Progenitor cell of endocrine pancreas (in vitro differentiated cells): ENCODE measurements around the gene USP43. TPM values are rescaled to one million over a fixed set of nuclear protein-coding genes. Genes with fewer than 3 reads are reported as not detected.
A peak's percentile ranks its signal among the peaks of the same experiment; 100 is the strongest.

Experiments used
- DNase-seq: peaks from one replicate; pipeline ENCODE4 v3.0.0; 2021; ENCODE audit warnings: low spot score; ENCODE audit not compliant: unreplicated experiment
- H3K27ac Mint-ChIP-seq: 2 replicates; pipeline ENCODE4 v1.8.0; 2021; ENCODE audit warnings: mild to moderate bottlenecking, moderate library complexity, mixed read lengths
- H3K27me3 Mint-ChIP-seq: 2 replicates; pipeline ENCODE4 v1.8.0; 2021; ENCODE audit warnings: mixed read lengths
- H3K36me3 Mint-ChIP-seq: 2 replicates; pipeline ENCODE4 v1.8.0; 2022; ENCODE audit warnings: mixed read lengths; ENCODE audit not compliant: insufficient read depth
- H3K4me1 Mint-ChIP-seq: 2 replicates; pipeline ENCODE4 v1.8.0; 2021; ENCODE audit warnings: low read depth, mixed read lengths
- H3K4me3 Mint-ChIP-seq: 2 replicates; pipeline ENCODE4 v1.8.0; 2021; ENCODE audit warnings: low read depth, mild to moderate bottlenecking, moderate library complexity, mixed read lengths
- H3K9me3 Mint-ChIP-seq: 2 replicates; pipeline ENCODE4 v1.8.0; 2021; ENCODE audit warnings: low read depth, mixed read lengths
- total RNA-seq: library from RNA; stranded (reverse); gene quantifications from 2 replicates; pipeline ENCODE4 v1.2.1, GENCODE V29; 2021
- TF ChIP-seq, protein P1 (sequence below): fragments of 200-600 bp; sonication (generic); IDR thresholded peaks from one replicate; pipeline ENCODE4 v1.5.0; 2021; ENCODE audit warnings: antibody characterized with exemption, mild to moderate bottlenecking; ENCODE audit not compliant: unreplicated experiment

USP43 gene
- total RNA-seq, 1 donor from 2014 or later: 9.7 TPM

DNA sequence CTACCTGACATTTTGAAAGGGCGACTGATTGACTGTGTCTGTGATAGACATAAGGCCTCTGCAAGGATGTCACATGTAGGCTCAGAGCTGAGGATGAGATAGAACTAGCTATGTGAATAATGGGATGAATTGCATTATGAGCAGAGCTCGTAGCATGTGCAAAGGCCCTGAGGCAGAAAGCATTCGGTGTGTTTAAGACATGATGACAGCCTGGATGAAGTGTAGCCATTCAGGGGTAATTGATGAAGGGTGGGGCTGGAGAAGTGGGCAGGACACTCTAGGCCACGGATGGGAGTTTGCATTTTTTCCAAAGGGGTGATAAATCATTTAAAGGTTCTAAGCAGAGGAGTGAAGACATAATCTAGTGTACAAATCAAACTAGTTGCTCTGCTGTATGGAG is 62.6 kb downstream of the USP43 start:
- no peaks in the 10 kb centered on the region for H3K9me3 Mint-ChIP-seq
- no peak overlapping the region for H3K4me3 Mint-ChIP-seq
- no peaks in the 10 kb centered on the region for H3K27me3 Mint-ChIP-seq
- TF ChIP-seq, protein P1, sequence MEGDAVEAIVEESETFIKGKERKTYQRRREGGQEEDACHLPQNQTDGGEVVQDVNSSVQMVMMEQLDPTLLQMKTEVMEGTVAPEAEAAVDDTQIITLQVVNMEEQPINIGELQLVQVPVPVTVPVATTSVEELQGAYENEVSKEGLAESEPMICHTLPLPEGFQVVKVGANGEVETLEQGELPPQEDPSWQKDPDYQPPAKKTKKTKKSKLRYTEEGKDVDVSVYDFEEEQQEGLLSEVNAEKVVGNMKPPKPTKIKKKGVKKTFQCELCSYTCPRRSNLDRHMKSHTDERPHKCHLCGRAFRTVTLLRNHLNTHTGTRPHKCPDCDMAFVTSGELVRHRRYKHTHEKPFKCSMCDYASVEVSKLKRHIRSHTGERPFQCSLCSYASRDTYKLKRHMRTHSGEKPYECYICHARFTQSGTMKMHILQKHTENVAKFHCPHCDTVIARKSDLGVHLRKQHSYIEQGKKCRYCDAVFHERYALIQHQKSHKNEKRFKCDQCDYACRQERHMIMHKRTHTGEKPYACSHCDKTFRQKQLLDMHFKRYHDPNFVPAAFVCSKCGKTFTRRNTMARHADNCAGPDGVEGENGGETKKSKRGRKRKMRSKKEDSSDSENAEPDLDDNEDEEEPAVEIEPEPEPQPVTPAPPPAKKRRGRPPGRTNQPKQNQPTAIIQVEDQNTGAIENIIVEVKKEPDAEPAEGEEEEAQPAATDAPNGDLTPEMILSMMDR: no peak
- peaks cover 30% of the 10 kb centered on the region for H3K36me3 Mint-ChIP-seq
- no peak for DNase-seq
- no peak overlapping the region for H3K27ac Mint-ChIP-seq
- H3K4me1 Mint-ChIP-seq: no peaks in the 10 kb centered on the region

- H3K9me3 Mint-ChIP-seq: peaks cover 4% of the 10 kb centered on the region
- no peak overlapping the region for H3K4me3 Mint-ChIP-seq
- peaks cover 35% of the 10 kb centered on the region for H3K36me3 Mint-ChIP-seq
Observed at GRCh38 chr17:9714801-9715200, 69.5 kb downstream of the USP43 start.

GRCh38 chr17:9715503-9716016 is 70.2 kb downstream of the USP43 start:
- Mint-ChIP-seq H3K36me3 (peaks cover 30% of the 10 kb centered on the region), H3K9me3 (peaks cover 4% of the 10 kb centered on the region), H3K27me3 (no peaks in the 10 kb centered on the region), H3K27ac (no peak overlapping the region), H3K4me3 (no peak overlapping the region), H3K4me1 (no peaks in the 10 kb centered on the region)
- TF ChIP-seq, protein P1: no peak
- no peak for DNase-seq

More at GRCh38 chr17:9714801-9715200, 69.5 kb downstream of the USP43 start:
- Mint-ChIP-seq H3K27ac (no peak overlapping the region), H3K27me3 (no peaks in the 10 kb centered on the region), H3K4me1 (no peaks in the 10 kb centered on the region)
- DNase-seq: no peak
- TF ChIP-seq, protein P1: no peak

- DNase-seq: no peak
- Mint-ChIP-seq H3K9me3 (no peaks in the 10 kb centered on the region), H3K27me3 (no peaks in the 10 kb centered on the region), H3K36me3 (peaks cover 2% of the 10 kb centered on the region), H3K27ac (peak overlapping the region; percentile 6), H3K4me3 (no peak overlapping the region), H3K4me1 (no peaks in the 10 kb centered on the region)
- TF ChIP-seq, protein P1: no peak
Observed at GRCh38 chr17:9725575-9725974, 80.3 kb downstream of the USP43 start.

DNA sequence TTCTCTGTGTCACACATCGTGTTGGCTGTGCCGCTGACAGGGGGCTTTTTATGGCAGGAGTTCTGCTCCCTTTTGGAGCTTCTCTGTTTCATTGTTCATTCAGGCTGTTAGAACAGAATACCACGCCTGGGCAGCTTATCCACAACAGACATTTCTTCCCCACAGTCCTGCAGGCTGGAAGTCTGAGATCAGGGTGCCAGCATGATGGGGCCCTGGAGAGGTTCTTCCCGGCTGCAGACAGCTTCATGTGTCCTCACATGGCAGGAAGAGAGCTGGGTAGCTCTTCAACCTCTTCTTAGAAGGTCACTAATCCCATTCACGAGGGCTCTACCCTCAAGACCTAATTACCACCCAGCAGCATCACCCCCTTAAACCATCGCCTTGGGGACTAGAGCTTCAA is 81.0 kb downstream of the USP43 start:
- no peak overlapping the region for H3K27ac Mint-ChIP-seq
- no peak for DNase-seq
- TF ChIP-seq, protein P1: no peak
- peaks cover 3% of the 10 kb centered on the region for H3K9me3 Mint-ChIP-seq
- H3K4me1 Mint-ChIP-seq: no peaks in the 10 kb centered on the region
- H3K36me3 Mint-ChIP-seq: peaks cover 5% of the 10 kb centered on the region
- H3K4me3 Mint-ChIP-seq: no peak overlapping the region
- H3K27me3 Mint-ChIP-seq: no peaks in the 10 kb centered on the region
